Gastroesophageal sphincter (tissue), 4 donors: Measurements from ENCODE around the gene CDIP1. TPM values are rescaled to one million over a fixed set of nuclear protein-coding genes. Genes with fewer than 3 reads are reported as not detected.

Source experiments
- ATAC-seq: fragments of 150-250 bp; one replicate; pipeline ENCODE4 v1.9.1; 2016; ENCODE audit warnings: mild to moderate bottlenecking, moderate library complexity
- H3K27ac ChIP-seq, 4 donors: fragments of 200-600 bp; sonication (generic) in 3 of 4; 1 replicate in 3 of 4; 2 replicates in 1 of 4; pipeline ENCODE4 v1.5.1; 2016 to 2019
- H3K27me3 ChIP-seq: fragments of 200-600 bp; sonication (generic); one replicate; pipeline ENCODE4 v1.5.1; 2019
- H3K36me3 ChIP-seq, 2 donors: fragments of 200-600 bp; sonication (generic); one replicate each; pipeline ENCODE4 v1.5.1; 2019; ENCODE audit warnings: control low read depth in 1 of 2
- H3K4me1 ChIP-seq, 3 donors: fragments of 200-600 bp; sonication (generic); 1 replicate in 2 of 3; 2 replicates in 1 of 3; pipeline ENCODE4 v1.5.1; 2016 to 2019; ENCODE audit warnings: control low read depth in 2 of 3
- H3K4me3 ChIP-seq, 2 donors: fragments of 200-600 bp; sonication (generic); one replicate each; pipeline ENCODE4 v1.5.1; 2019; ENCODE audit warnings: mild to moderate bottlenecking in 1 of 2, moderate library complexity in 1 of 2
- H3K9me3 ChIP-seq, 3 donors: fragments of 200-600 bp; sonication (generic); one replicate each; pipeline ENCODE4 v1.5.1; 2017 to 2019; ENCODE audit warnings: control low read depth in 2 of 3
- EP300 ChIP-seq: sonication (generic); formaldehyde crosslinking; IDR thresholded peaks from one replicate; pipeline ENCODE4 v1.6.1; 2017; ENCODE audit warnings: antibody characterized with exemption, mild to moderate bottlenecking
- POLR2A ChIP-seq, 2 donors: fragments of 450-650 bp; IDR thresholded peaks; one replicate each; pipeline ENCODE4 v1.6.1; 2017; ENCODE audit warnings: antibody characterized with exemption in 2 of 2, mild to moderate bottlenecking in 2 of 2, moderate library complexity in 1 of 2
- POLR2AphosphoS5 ChIP-seq: sonication (generic); formaldehyde crosslinking; IDR thresholded peaks from one replicate; pipeline ENCODE4 v1.6.1; 2017; ENCODE audit warnings: antibody characterized with exemption
- WGBS, 2 donors: methylation state at CpG; one replicate each; pipeline ENCODE4 v1.1.5; 2018; ENCODE audit warnings: low coverage in 1 of 2; 5-methylcytosine and 5-hydroxymethylcytosine counted together
- total RNA-seq, 4 donors: library from RNA; depleted of rRNA; stranded (reverse); fragments of >200 nt; gene quantifications; one replicate each; pipeline ENCODE4 v1.1.0, GENCODE V29; 2016
- TF ChIP-seq, protein P1 (sequence below), 4 experiments: fragments of 200-600 bp in 2 of 4; fragments of 450-650 bp in 2 of 4; sonication (generic) in 1 of 4; IDR thresholded peaks; one replicate each; pipeline ENCODE4 v1.5.1; 2017 to 2019; ENCODE audit warnings: antibody characterized with exemption in 4 of 4, mild to moderate bottlenecking in 2 of 4, moderate library complexity in 2 of 4

CDIP1 gene
- total RNA-seq, 4 donors from 2014 or later, result 13.2 to 31.5 (median 18.7) TPM

DNA sequence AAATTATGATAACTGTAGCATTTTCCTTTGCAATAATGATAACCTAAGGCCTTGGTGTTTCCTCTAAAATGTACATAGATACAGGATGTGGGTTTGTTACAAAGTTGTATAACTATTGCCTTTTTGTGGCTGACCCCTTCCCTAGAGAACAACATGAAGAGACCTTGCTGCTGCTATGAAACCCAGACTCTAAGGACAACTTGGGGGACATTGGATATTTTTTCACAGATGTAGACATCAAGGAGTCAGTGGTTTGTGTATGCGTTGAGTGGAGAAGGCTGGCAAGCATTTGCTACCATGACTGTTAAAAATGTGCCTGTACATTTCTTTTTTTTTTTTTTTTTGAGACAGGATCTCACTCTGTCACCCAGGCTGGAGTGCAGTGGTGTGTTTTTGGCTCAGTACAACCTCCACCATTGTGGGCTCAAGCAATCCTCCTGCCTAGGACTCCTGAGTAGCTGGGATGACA, 50.0 kb downstream of the CDIP1 start:
- TF ChIP-seq POLR2AphosphoS5, result no peak
- TF ChIP-seq POLR2A (IDR thresholded peaks at IDR 0.05), result no peak
- no peak for TF ChIP-seq EP300
- TF ChIP-seq, protein P1, sequence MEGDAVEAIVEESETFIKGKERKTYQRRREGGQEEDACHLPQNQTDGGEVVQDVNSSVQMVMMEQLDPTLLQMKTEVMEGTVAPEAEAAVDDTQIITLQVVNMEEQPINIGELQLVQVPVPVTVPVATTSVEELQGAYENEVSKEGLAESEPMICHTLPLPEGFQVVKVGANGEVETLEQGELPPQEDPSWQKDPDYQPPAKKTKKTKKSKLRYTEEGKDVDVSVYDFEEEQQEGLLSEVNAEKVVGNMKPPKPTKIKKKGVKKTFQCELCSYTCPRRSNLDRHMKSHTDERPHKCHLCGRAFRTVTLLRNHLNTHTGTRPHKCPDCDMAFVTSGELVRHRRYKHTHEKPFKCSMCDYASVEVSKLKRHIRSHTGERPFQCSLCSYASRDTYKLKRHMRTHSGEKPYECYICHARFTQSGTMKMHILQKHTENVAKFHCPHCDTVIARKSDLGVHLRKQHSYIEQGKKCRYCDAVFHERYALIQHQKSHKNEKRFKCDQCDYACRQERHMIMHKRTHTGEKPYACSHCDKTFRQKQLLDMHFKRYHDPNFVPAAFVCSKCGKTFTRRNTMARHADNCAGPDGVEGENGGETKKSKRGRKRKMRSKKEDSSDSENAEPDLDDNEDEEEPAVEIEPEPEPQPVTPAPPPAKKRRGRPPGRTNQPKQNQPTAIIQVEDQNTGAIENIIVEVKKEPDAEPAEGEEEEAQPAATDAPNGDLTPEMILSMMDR (IDR thresholded peaks at IDR 0.05), result no peak
- peak overlapping the region in 2 of 4 donors; percentile 1 to 5 for H3K27ac ChIP-seq
- WGBS, 2 donors, result 83 to 91% methylated on average over 1 of the region's 1 CpG
- no peaks in the 10 kb centered on the region for H3K9me3 ChIP-seq
- peaks cover 0 to 45% of the 10 kb centered on the region in 2 donors for H3K36me3 ChIP-seq
- no peaks in the 10 kb centered on the region for H3K27me3 ChIP-seq
- ATAC-seq, result no peak
- peaks cover 0 to 20% (median 0%) of the 10 kb centered on the region in 3 donors for H3K4me1 ChIP-seq
- H3K4me3 ChIP-seq, result no peak overlapping the region

DNA sequence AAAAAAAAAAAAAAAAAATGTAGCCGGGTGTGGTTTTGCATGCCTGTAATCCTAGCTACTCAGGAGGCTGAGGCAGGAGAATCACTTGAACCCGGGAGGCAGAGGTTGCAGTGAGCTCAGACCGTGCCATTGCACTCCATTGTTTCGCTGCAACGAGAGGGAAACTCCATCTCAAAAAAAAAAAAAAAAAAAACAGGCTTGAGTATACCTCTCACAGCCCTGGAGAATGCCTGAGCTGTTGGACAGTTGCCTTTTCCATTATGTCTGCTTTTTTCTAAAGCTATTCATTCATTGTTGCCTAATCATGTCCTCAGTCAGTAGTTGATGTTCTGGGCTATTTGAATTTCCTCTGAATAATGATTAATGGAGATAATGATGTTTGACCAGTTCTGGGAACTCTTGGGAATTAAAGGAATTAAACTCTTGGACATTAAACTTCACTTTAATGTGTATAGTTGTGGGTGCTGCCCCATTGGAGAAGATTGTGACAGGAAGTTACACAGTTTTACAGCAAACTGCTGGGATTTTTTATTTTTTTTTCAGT, 50.5 kb downstream of the CDIP1 start:
- TF ChIP-seq, protein P1 (IDR thresholded peaks at IDR 0.05), result no peak
- TF ChIP-seq POLR2A (IDR thresholded peaks at IDR 0.05) (no peak), EP300 (no peak), POLR2AphosphoS5 (no peak)
- H3K4me1 ChIP-seq, result peaks cover 0 to 20% (median 0%) of the 10 kb centered on the region in 3 donors
- WGBS, 2 donors, result 56 to 75% methylated on average over 4 to 5 of the region's 5 CpGs
- peaks cover 0 to 49% of the 10 kb centered on the region in 2 donors for H3K36me3 ChIP-seq
- ATAC-seq, result no peak
- H3K27me3 ChIP-seq, result no peaks in the 10 kb centered on the region
- H3K4me3 ChIP-seq, result no peak overlapping the region
- no peaks in the 10 kb centered on the region for H3K9me3 ChIP-seq
- H3K27ac ChIP-seq, result peak overlapping the region in 2 of 4 donors; percentile 1 to 56

DNA sequence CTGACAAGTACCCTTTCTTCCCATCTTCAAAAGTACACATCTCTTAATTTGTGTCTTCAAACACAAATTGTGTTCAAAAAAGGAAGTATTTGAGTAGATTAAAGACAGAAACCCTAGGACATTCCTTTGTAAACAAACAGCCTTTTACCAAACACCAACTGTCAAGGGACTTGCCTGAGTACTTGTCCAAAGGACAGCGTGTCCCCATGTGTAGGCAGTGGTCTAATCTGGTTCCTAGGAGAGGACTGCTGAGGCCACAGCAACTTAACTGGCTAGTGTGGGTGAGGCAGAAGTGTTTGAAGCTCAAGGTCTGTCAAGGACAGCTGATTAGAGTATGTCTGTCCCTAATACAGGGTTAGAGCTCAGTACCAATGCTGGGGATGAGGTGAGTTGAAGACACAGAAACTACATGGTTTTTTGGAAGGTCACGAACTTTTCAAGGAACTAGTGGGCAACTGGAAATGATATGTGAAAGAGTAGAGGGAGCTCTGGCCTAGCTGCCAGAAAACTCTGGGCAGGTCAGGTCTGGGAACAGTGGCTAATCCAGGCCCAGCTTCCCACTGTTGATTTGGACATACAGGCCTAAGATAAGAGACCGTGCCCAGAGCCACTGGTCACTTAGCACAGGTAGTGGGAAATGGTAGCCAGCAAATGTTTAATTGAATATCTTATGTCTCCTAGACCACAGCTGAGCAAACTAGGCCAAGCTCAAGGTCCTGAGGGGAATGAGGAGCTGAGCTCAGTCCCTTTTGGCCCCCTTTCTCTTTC, 52.3 kb downstream of the CDIP1 start:
- TF ChIP-seq, protein P1 (IDR thresholded peaks at IDR 0.05), result no peak
- TF ChIP-seq POLR2AphosphoS5, result no peak
- no peak for TF ChIP-seq EP300
- no peak for TF ChIP-seq POLR2A (IDR thresholded peaks at IDR 0.05)
- no peak overlapping the region for H3K4me3 ChIP-seq
- peak; percentile 48 for ATAC-seq
- H3K27ac ChIP-seq, result peak overlapping the region in 3 of 4 donors; percentile 55 to 62 (median 56)
- H3K27me3 ChIP-seq, result no peaks in the 10 kb centered on the region
- H3K36me3 ChIP-seq, result peaks cover 0 to 49% of the 10 kb centered on the region in 2 donors
- peaks cover 0 to 23% (median 0%) of the 10 kb centered on the region in 3 donors for H3K4me1 ChIP-seq
- 80 to 89% methylated on average over 1 to 3 of the region's 3 CpGs for WGBS, 2 donors
- H3K9me3 ChIP-seq, result no peaks in the 10 kb centered on the region

DNA sequence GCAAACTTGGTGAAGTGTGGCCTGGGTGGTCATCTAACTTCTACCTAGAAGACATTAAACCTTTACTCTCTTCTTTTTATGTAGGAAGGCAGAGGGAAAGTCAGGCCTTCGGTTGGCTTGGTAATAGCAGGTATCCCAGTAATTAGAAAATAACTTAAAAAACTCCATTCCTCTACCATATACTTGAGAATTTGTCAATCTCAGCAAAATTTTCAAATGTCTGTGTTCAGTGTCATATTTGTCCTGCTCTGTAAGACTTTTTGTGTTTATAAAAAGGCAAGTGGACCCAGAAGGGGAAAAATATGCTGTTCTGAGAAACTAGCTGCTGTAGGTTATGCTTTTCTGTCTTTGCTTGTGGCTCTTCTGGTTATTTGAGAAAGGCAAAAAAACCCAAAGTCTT, 56.6 kb downstream of the CDIP1 start:
- H3K27me3 ChIP-seq, result no peaks in the 10 kb centered on the region
- no peak for TF ChIP-seq POLR2A (IDR thresholded peaks at IDR 0.05)
- no peak for TF ChIP-seq EP300
- TF ChIP-seq, protein P1 (IDR thresholded peaks at IDR 0.05), result no peak
- TF ChIP-seq POLR2AphosphoS5, result no peak
- H3K4me1 ChIP-seq, result peaks cover 0 to 27% (median 8%) of the 10 kb centered on the region in 3 donors
- 81 to 93% methylated on average over 1 of the region's 1 CpG for WGBS, 2 donors
- H3K36me3 ChIP-seq, result peaks cover 0 to 33% of the 10 kb centered on the region in 2 donors
- H3K4me3 ChIP-seq, result no peak overlapping the region
- H3K9me3 ChIP-seq, result no peaks in the 10 kb centered on the region
- no peak for ATAC-seq
- no peak overlapping the region for H3K27ac ChIP-seq
